Measurements from ENCODE around the gene PDPN.

PDPN gene

GRCh38 chr1:13583966-13584791, 547 bp downstream of the PDPN start:
- TF ChIP-seq, protein P1, sequence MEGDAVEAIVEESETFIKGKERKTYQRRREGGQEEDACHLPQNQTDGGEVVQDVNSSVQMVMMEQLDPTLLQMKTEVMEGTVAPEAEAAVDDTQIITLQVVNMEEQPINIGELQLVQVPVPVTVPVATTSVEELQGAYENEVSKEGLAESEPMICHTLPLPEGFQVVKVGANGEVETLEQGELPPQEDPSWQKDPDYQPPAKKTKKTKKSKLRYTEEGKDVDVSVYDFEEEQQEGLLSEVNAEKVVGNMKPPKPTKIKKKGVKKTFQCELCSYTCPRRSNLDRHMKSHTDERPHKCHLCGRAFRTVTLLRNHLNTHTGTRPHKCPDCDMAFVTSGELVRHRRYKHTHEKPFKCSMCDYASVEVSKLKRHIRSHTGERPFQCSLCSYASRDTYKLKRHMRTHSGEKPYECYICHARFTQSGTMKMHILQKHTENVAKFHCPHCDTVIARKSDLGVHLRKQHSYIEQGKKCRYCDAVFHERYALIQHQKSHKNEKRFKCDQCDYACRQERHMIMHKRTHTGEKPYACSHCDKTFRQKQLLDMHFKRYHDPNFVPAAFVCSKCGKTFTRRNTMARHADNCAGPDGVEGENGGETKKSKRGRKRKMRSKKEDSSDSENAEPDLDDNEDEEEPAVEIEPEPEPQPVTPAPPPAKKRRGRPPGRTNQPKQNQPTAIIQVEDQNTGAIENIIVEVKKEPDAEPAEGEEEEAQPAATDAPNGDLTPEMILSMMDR (IDR thresholded peaks at IDR 0.05; ENCODE audit: low read depth, low read length, missing control alignments): no peak
- DNase-seq (ENCODE audit: low read depth): no peak
- no peak overlapping the region for H3K4me3 ChIP-seq (ENCODE audit: low read depth, low read length)

GRCh38 chr1:13584876-13585611, 1.4 kb downstream of the PDPN start:
- no peak overlapping the region for H3K4me3 ChIP-seq (ENCODE audit: low read depth, low read length)

GRCh38 chr1:13585612-13585991, 2.0 kb downstream of the PDPN start:
- no peak for DNase-seq (ENCODE audit: low read depth)
- H3K4me3 ChIP-seq (ENCODE audit: low read depth, low read length): no peak overlapping the region

More at GRCh38 chr1:13584876-13585611, 1.4 kb downstream of the PDPN start:
- no peak for DNase-seq (ENCODE audit: low read depth)
- TF ChIP-seq, protein P1 (IDR thresholded peaks at IDR 0.05; ENCODE audit: low read depth, low read length, missing control alignments): no peak

GRCh38 chr1:13586001-13586400, 2.4 kb downstream of the PDPN start:
- TF ChIP-seq, protein P1 (IDR thresholded peaks at IDR 0.05; ENCODE audit: low read depth, low read length, missing control alignments): no peak
- H3K4me3 ChIP-seq (ENCODE audit: low read depth, low read length): no peak overlapping the region
- DNase-seq (ENCODE audit: low read depth): no peak

More at GRCh38 chr1:13585612-13585991, 2.0 kb downstream of the PDPN start:
- TF ChIP-seq, protein P1 (IDR thresholded peaks at IDR 0.05; ENCODE audit: low read depth, low read length, missing control alignments): no peak

DNA sequence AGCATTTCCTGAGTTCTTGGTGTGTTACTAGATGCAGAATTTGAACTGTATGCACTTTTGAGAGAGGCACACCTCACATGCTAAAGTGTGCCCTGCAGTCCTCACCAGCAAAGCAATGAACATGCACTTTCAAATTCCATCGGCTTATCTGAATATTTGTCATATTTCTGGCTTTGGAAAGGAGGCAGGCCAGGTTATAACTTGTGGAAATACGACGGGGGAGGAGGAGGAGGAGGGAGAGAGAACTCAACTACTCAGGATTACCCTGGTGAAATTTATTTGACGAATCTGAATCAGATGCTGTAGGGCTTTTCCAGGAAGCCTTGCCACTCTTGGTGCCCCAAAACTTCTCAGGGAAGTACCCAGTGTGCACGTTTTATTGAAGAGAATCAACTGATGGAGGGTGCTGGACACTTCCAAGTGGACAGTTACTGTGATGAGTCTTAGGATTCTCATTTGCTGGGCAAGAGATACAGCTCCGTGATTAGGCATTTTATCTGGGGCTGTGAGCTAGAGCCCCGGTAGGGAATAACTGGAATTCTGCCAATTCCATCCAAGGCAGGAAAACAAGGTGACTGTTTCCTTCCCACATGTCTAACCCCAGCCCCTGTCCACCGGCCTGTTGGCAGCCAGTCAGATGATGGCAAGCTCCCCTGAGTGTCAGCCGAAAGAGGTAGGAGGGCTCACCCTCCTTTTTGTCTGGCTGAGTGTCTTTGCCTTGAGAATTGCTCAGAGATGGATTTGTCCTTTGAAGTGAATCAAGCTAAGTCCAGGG, 3.8 kb downstream of the PDPN start:
- H3K4me3 ChIP-seq (ENCODE audit: low read depth, low read length): no peak overlapping the region
- DNase-seq (ENCODE audit: low read depth): no peak
- TF ChIP-seq, protein P1 (IDR thresholded peaks at IDR 0.05; ENCODE audit: low read depth, low read length, missing control alignments): no peak

GRCh38 chr1:13588946-13589796, 5.5 kb downstream of the PDPN start:
- TF ChIP-seq, protein P1 (IDR thresholded peaks at IDR 0.05; ENCODE audit: low read depth, low read length, missing control alignments): no peak
- no peak overlapping the region for H3K4me3 ChIP-seq (ENCODE audit: low read depth, low read length)
- no peak for DNase-seq (ENCODE audit: low read depth)

All from GM12864 (cell line).